Liver (tissue), 9 donors: Measurements from ENCODE around the gene ERP27. TPM values are rescaled to one million over a fixed set of nuclear protein-coding genes. Genes with fewer than 3 reads are reported as not detected.

Source experiments
- DNase-seq: peaks from one replicate; pipeline ENCODE4 v3.0.0-alpha.2; 2017; ENCODE audit warnings: low spot score
- H3K27ac ChIP-seq, 2 donors: one replicate each; pipeline ENCODE4 v1.7.0; 2013; ENCODE audit warnings: inconsistent platforms in 2 of 2, low read length in 2 of 2, control low read depth in 1 of 2, low read depth in 1 of 2, mild to moderate bottlenecking in 1 of 2
- H3K27me3 ChIP-seq, 4 donors: one replicate each; pipeline versions ENCODE4 v1.6.1 to v1.7.0; 2013; ENCODE audit warnings: low read length in 3 of 4, inconsistent platforms in 1 of 4, mild to moderate bottlenecking in 1 of 4, moderate library complexity in 1 of 4; ENCODE audit not compliant: control insufficient read depth in 4 of 4, insufficient read depth in 4 of 4
- H3K36me3 ChIP-seq, 4 donors: one replicate each; pipeline versions ENCODE4 v1.6.1 to v1.7.0; 2013; ENCODE audit warnings: low read length in 3 of 4, mild to moderate bottlenecking in 3 of 4, low read depth in 1 of 4, moderate library complexity in 1 of 4; ENCODE audit not compliant: control insufficient read depth in 4 of 4, insufficient read depth in 3 of 4
- H3K4me1 ChIP-seq, 4 donors: one replicate each; pipeline versions ENCODE4 v1.6.1 to v1.7.0; 2013; ENCODE audit warnings: low read length in 3 of 4, mild to moderate bottlenecking in 3 of 4, moderate library complexity in 1 of 4; ENCODE audit not compliant: control insufficient read depth in 4 of 4, insufficient read depth in 4 of 4
- H3K4me3 ChIP-seq, 3 donors: one replicate each; pipeline versions ENCODE4 v1.6.1 to v1.7.0; 2013; ENCODE audit warnings: low read length in 3 of 3, control low read depth in 1 of 3, low read depth in 1 of 3, mild to moderate bottlenecking in 1 of 3
- H3K9ac ChIP-seq, 2 donors: one replicate each; pipeline ENCODE4 v1.7.0; 2013; ENCODE audit warnings: low read length in 2 of 2, mild to moderate bottlenecking in 2 of 2, moderate library complexity in 2 of 2, control low read depth in 1 of 2, low read depth in 1 of 2
- H3K9me3 ChIP-seq, 4 donors: one replicate each; pipeline versions ENCODE4 v1.6.1 to v1.7.0; 2013; ENCODE audit warnings: low read length in 3 of 4; ENCODE audit not compliant: control insufficient read depth in 4 of 4
- ATF3 ChIP-seq: IDR thresholded peaks from 2 replicates; pipeline ENCODE4 v1.6.1; 2016; ENCODE audit warnings: antibody characterized with exemption
- CTCF ChIP-seq: fragments of 150-350 bp; IDR thresholded peaks from 2 replicates; pipeline ENCODE4 v1.5.1; 2017; ENCODE audit warnings: improper control_type of control experiment, low read depth, low read length; ENCODE audit not compliant: missing input control
- EGR1 ChIP-seq, 2 donors: IDR thresholded peaks; 2 replicates each; pipeline ENCODE4 v1.6.1; 2016 to 2018; ENCODE audit warnings: antibody characterized with exemption in 2 of 2, low read depth in 2 of 2
- FOXA1 ChIP-seq: IDR thresholded peaks from 2 replicates; pipeline ENCODE4 v1.6.1; 2016; ENCODE audit warnings: antibody characterized with exemption
- GABPA ChIP-seq, 2 donors: IDR thresholded peaks in 1 of 2; conservative IDR thresholded peaks in 1 of 2; 2 replicates each; pipeline ENCODE4 v1.6.1; 2016; ENCODE audit warnings: antibody characterized with exemption in 2 of 2, mild to moderate bottlenecking in 1 of 2, moderate library complexity in 1 of 2
- HNF4A ChIP-seq, 2 donors: conservative IDR thresholded peaks; 2 replicates each; pipeline ENCODE4 v1.6.1; 2016; ENCODE audit warnings: antibody characterized with exemption in 2 of 2, mild to moderate bottlenecking in 2 of 2
- HNF4G ChIP-seq: IDR thresholded peaks from 2 replicates; pipeline ENCODE4 v1.6.1; 2016; ENCODE audit warnings: antibody characterized with exemption
- JUND ChIP-seq, 2 donors: IDR thresholded peaks; 2 replicates each; pipeline ENCODE4 v1.6.1; 2016; ENCODE audit warnings: antibody characterized with exemption in 2 of 2
- MAX ChIP-seq: IDR thresholded peaks from 2 replicates; pipeline ENCODE4 v1.6.1; 2016; ENCODE audit warnings: antibody characterized with exemption
- REST ChIP-seq: IDR thresholded peaks from 2 replicates; pipeline ENCODE4 v1.6.1; 2016; ENCODE audit warnings: antibody characterized with exemption, mild to moderate bottlenecking
- RXRA ChIP-seq, 2 donors: IDR thresholded peaks; 2 replicates each; pipeline ENCODE4 v1.6.1; 2017 to 2018; ENCODE audit warnings: antibody characterized with exemption in 2 of 2, mild to moderate bottlenecking in 1 of 2
- SP1 ChIP-seq: IDR thresholded peaks from 2 replicates; pipeline ENCODE4 v1.6.1; 2018; ENCODE audit warnings: antibody characterized with exemption, mild to moderate bottlenecking
- TAF1 ChIP-seq: conservative IDR thresholded peaks from 2 replicates; pipeline ENCODE4 v1.6.1; 2016; ENCODE audit warnings: antibody characterized with exemption, mild to moderate bottlenecking
- YY1 ChIP-seq: IDR thresholded peaks from 2 replicates; pipeline ENCODE4 v1.6.1; 2016; ENCODE audit warnings: antibody characterized with exemption, mild to moderate bottlenecking
- WGBS: extraction: QIAGEN DNeasy Blood & Tissue Kit; methylation state at CpG from one replicate; pipeline ENCODE4 v1.1.7; 2013; 5-methylcytosine and 5-hydroxymethylcytosine counted together
- polyA plus RNA-seq, 2 donors: library from polyadenylated mRNA; stranded (reverse) in 1 of 2; unstranded in 1 of 2; fragments of 200-250 nt in 1 of 2; fragments of >200 nt in 1 of 2; fragmentation: Nextera tagmentation in 1 of 2; extraction: Ambion mirVana in 1 of 2; gene quantifications; one replicate each; pipeline versions ENCODE4 v1.2.1 to v1.2.3, GENCODE V29; 2013 to 2015
- total RNA-seq, 2 donors: library from RNA; depleted of rRNA; stranded (reverse); fragments of >200 nt; gene quantifications; one replicate each; pipeline ENCODE4 v1.2.3, GENCODE V29; 2014
- donor health status: healthy.
- donor health status: healthy.
- donor health status: healthy.
- donor health status: healthy.
- donor health status: healthy.

ERP27 gene
- total and polyA plus RNA-seq, 4 donors = 0.14 to 5.8 (median 0.51) TPM

- Histone ChIP-seq H3K27ac (no peak overlapping the region), H3K27me3 (no peaks in the 10 kb centered on the region), H3K36me3 (no peaks in the 10 kb centered on the region), H3K9me3 (no peaks in the 10 kb centered on the region), H3K4me3 (no peak overlapping the region), H3K9ac (no peak overlapping the region), H3K4me1 (no peaks in the 10 kb centered on the region)
- WGBS = 86% methylated on average over 3 of the region's 3 CpGs
- no peak for TF ChIP-seq REST
- no peak for TF ChIP-seq YY1
- TF ChIP-seq ATF3 = no peak
- no peak for TF ChIP-seq TAF1
- TF ChIP-seq FOXA1 = no peak
- TF ChIP-seq CTCF = no peak
- TF ChIP-seq RXRA (IDR thresholded peaks at IDR 0.05) = no peak
- no peak for TF ChIP-seq JUND (IDR thresholded peaks at IDR 0.05)
- TF ChIP-seq MAX = no peak
- no peak for TF ChIP-seq EGR1 (IDR thresholded peaks at IDR 0.05; ENCODE audit: low read depth in 2 of 2)
- TF ChIP-seq HNF4G = no peak
- no peak for DNase-seq
Measured at GRCh38 chr12:14976658-14977057, 38.3 kb upstream of the ERP27 start.

- Histone ChIP-seq H3K36me3 (no peaks in the 10 kb centered on the region), H3K9me3 (no peaks in the 10 kb centered on the region), H3K27ac (no peak overlapping the region), H3K27me3 (no peaks in the 10 kb centered on the region), H3K4me1 (no peaks in the 10 kb centered on the region), H3K9ac (no peak overlapping the region), H3K4me3 (no peak overlapping the region)
- TF ChIP-seq HNF4A (conservative IDR thresholded peaks at IDR 0.05) = no peak
- no peak for TF ChIP-seq SP1
- no peak for TF ChIP-seq MAX
- no peak for TF ChIP-seq GABPA (IDR thresholded peaks at IDR 0.05 in 1 of 2, conservative IDR thresholded peaks at IDR 0.05 in 1 of 2)
- 92% methylated on average over 4 of the region's 4 CpGs for WGBS
- no peak for DNase-seq
Measured at GRCh38 chr12:14975457-14975856, 37.1 kb upstream of the ERP27 start.
